ENCODE results near the gene TMEM38A. TPM values are rescaled to one million over a fixed set of nuclear protein-coding genes. Genes with fewer than 3 reads are reported as not detected.
"Not testable (repeated sequence)": the region's sequence is repeated elsewhere in the genome, so short reads cannot be mapped to it uniquely, and the experiment has no call there.

The TMEM38A gene
- total and polyA plus RNA-seq, 2 donors (not counting 1 experiment from before 2014, with no cell fraction given) = 1.2 to 2.0 TPM

GRCh38 chr19:16670291-16670690 lies 9.4 kb downstream of the TMEM38A start:
- DNase-seq (ENCODE audit: low read depth in 2 of 2) = no peak
- Histone ChIP-seq H3K4me3 (replicated peaks in 1 of 4; ENCODE audit: control extremely low read depth in 1 of 4, insufficient read depth in 1 of 4, low read depth in 3 of 4, low read length in 4 of 4) (no peak overlapping the region), H3K79me2 (ENCODE audit: control insufficient read depth, insufficient read depth, low read length) (no peaks in the 10 kb centered on the region), H3K27ac (ENCODE audit: insufficient read depth, low read length) (no peak overlapping the region), H3K9me3 (ENCODE audit: control insufficient read depth, insufficient read depth, low read depth, low read length) (no peaks in the 10 kb centered on the region), H3K4me1 (ENCODE audit: control insufficient read depth, extremely low read depth, insufficient read depth, low read length) (no peaks in the 10 kb centered on the region), H3K27me3 (ENCODE audit: control insufficient read depth, insufficient read depth, low read length) (no peaks in the 10 kb centered on the region), H3K36me3 (ENCODE audit: control insufficient read depth, insufficient read depth, low read length) (no peaks in the 10 kb centered on the region), H3K9ac (ENCODE audit: insufficient read depth, low read length) (no peak overlapping the region), H2AFZ (ENCODE audit: low read length) (no peak overlapping the region), H3K4me2 (ENCODE audit: extremely low read depth, insufficient read depth, low read length) (no peak overlapping the region), H4K20me1 (ENCODE audit: control insufficient read depth, extremely low read depth, insufficient read depth, low read length) (no peaks in the 10 kb centered on the region)
- TF ChIP-seq EZH2 (IDR thresholded peaks at IDR 0.05; ENCODE audit: low read length, missing control alignments) (no peak), CTCF (conservative IDR thresholded peaks at IDR 0.05 in 1 of 2, IDR thresholded peaks at IDR 0.05 in 1 of 2; ENCODE audit: low read depth in 1 of 2, low read length in 2 of 2) (no peak)

- H2AFZ ChIP-seq (ENCODE audit: low read length) = no peak overlapping the region
- H3K9ac ChIP-seq (ENCODE audit: insufficient read depth, low read length) = no peak overlapping the region
Measured at GRCh38 chr19:16671652-16672274, 10.8 kb downstream of the TMEM38A start.

GRCh38 chr19:16673231-16673630 lies 12.3 kb downstream of the TMEM38A start:
- Histone ChIP-seq H3K27me3 (ENCODE audit: control insufficient read depth, insufficient read depth, low read length) (no peaks in the 10 kb centered on the region), H3K9ac (ENCODE audit: insufficient read depth, low read length) (no peak overlapping the region), H3K4me3 (replicated peaks in 1 of 4; ENCODE audit: control extremely low read depth in 1 of 4, insufficient read depth in 1 of 4, low read depth in 3 of 4, low read length in 4 of 4) (no peak overlapping the region), H3K36me3 (ENCODE audit: control insufficient read depth, insufficient read depth, low read length) (no peaks in the 10 kb centered on the region), H4K20me1 (ENCODE audit: control insufficient read depth, extremely low read depth, insufficient read depth, low read length) (no peaks in the 10 kb centered on the region), H2AFZ (ENCODE audit: low read length) (no peak overlapping the region), H3K4me2 (ENCODE audit: extremely low read depth, insufficient read depth, low read length) (no peak overlapping the region), H3K9me3 (ENCODE audit: control insufficient read depth, insufficient read depth, low read depth, low read length) (no peaks in the 10 kb centered on the region), H3K4me1 (ENCODE audit: control insufficient read depth, extremely low read depth, insufficient read depth, low read length) (no peaks in the 10 kb centered on the region), H3K27ac (ENCODE audit: insufficient read depth, low read length) (no peak overlapping the region), H3K79me2 (ENCODE audit: control insufficient read depth, insufficient read depth, low read length) (no peaks in the 10 kb centered on the region)
- DNase-seq (ENCODE audit: low read depth in 2 of 2) = no peak
- no peak for TF ChIP-seq EZH2 (IDR thresholded peaks at IDR 0.05; ENCODE audit: low read length, missing control alignments)
- no peak for TF ChIP-seq CTCF (conservative IDR thresholded peaks at IDR 0.05 in 1 of 2, IDR thresholded peaks at IDR 0.05 in 1 of 2; ENCODE audit: low read depth in 1 of 2, low read length in 2 of 2)

More at GRCh38 chr19:16671652-16672274, 10.8 kb downstream of the TMEM38A start:
- Histone ChIP-seq H3K4me1 (ENCODE audit: control insufficient read depth, extremely low read depth, insufficient read depth, low read length) (no peaks in the 10 kb centered on the region), H3K27me3 (ENCODE audit: control insufficient read depth, insufficient read depth, low read length) (no peaks in the 10 kb centered on the region), H3K4me3 (replicated peaks in 1 of 4; ENCODE audit: control extremely low read depth in 1 of 4, insufficient read depth in 1 of 4, low read depth in 3 of 4, low read length in 4 of 4) (no peak overlapping the region), H3K27ac (ENCODE audit: insufficient read depth, low read length) (no peak overlapping the region), H3K79me2 (ENCODE audit: control insufficient read depth, insufficient read depth, low read length) (no peaks in the 10 kb centered on the region), H3K4me2 (ENCODE audit: extremely low read depth, insufficient read depth, low read length) (no peak overlapping the region), H3K36me3 (ENCODE audit: control insufficient read depth, insufficient read depth, low read length) (no peaks in the 10 kb centered on the region), H4K20me1 (ENCODE audit: control insufficient read depth, extremely low read depth, insufficient read depth, low read length) (no peaks in the 10 kb centered on the region), H3K9me3 (ENCODE audit: control insufficient read depth, insufficient read depth, low read depth, low read length) (no peaks in the 10 kb centered on the region)
- no peak for DNase-seq (ENCODE audit: low read depth in 2 of 2)
- TF ChIP-seq EZH2 (IDR thresholded peaks at IDR 0.05; ENCODE audit: low read length, missing control alignments) (no peak), CTCF (conservative IDR thresholded peaks at IDR 0.05 in 1 of 2, IDR thresholded peaks at IDR 0.05 in 1 of 2; ENCODE audit: low read depth in 1 of 2, low read length in 2 of 2) (no peak)

GRCh38 chr19:16673839-16674238 lies 12.9 kb downstream of the TMEM38A start:
- DNase-seq (ENCODE audit: low read depth in 2 of 2); H3K4me2 ChIP-seq (ENCODE audit: extremely low read depth, insufficient read depth, low read length); H3K79me2 ChIP-seq (ENCODE audit: control insufficient read depth, insufficient read depth, low read length); H2AFZ ChIP-seq (ENCODE audit: low read length); H3K27ac ChIP-seq (ENCODE audit: insufficient read depth, low read length); H3K36me3 ChIP-seq (ENCODE audit: control insufficient read depth, insufficient read depth, low read length); H4K20me1 ChIP-seq (ENCODE audit: control insufficient read depth, extremely low read depth, insufficient read depth, low read length); H3K27me3 ChIP-seq (ENCODE audit: control insufficient read depth, insufficient read depth, low read length); H3K9ac ChIP-seq (ENCODE audit: insufficient read depth, low read length); H3K4me1 ChIP-seq (ENCODE audit: control insufficient read depth, extremely low read depth, insufficient read depth, low read length); H3K4me3 ChIP-seq (replicated peaks in 1 of 4; ENCODE audit: control extremely low read depth in 1 of 4, insufficient read depth in 1 of 4, low read depth in 3 of 4, low read length in 4 of 4); H3K9me3 ChIP-seq (ENCODE audit: control insufficient read depth, insufficient read depth, low read depth, low read length): not testable (repeated sequence)
